GM12878 (cell line): ENCODE data around the gene ATP5ME. TPM values are rescaled to one million over a fixed set of nuclear protein-coding genes. Genes with fewer than 3 reads are reported as not detected.

ENCODE experiments used
- ATAC-seq: fragments of 200-7000 bp; cut with Tn5 transposase; 3 replicates; pipeline ENCODE4 v1.9.1; 2020; ENCODE audit warnings: mild to moderate bottlenecking, moderate library complexity
- BruUV-seq: library from RNA; stranded (reverse); fragments of 400-500 nt; replicated peaks from 2 replicates; lab custom pipeline; 2021; lab: Mats Ljungman, UMichigan
- CTCF ChIA-PET: fragments of 300-600 bp; sonication (Branson Sonifier 250); formaldehyde crosslinking; extraction: SDS; loops from one replicate; lab custom pipeline; 2021; ENCODE audit warnings: inconsistent platforms; lab: Yijun Ruan, JAX
- POLR2A ChIA-PET: fragments of 350-600 bp; formaldehyde crosslinking; extraction: SDS; loops from one replicate; lab custom pipeline; 2021; ENCODE audit warnings: inconsistent platforms; lab: Charles Lee
- RAD21 ChIA-PET: fragments of 300-600 bp; sonication (Branson Sonifier 250); formaldehyde crosslinking; loops from one replicate; lab custom pipeline; 2023; ENCODE audit warnings: antibody characterized with exemption; ENCODE audit not compliant: unreplicated experiment; lab: Charles Lee
- SMC1A ChIA-PET: fragments of 300-600 bp; sonication (Branson Sonifier 250); formaldehyde crosslinking; loops from one replicate; lab custom pipeline; 2023; ENCODE audit not compliant: unreplicated experiment, uncharacterized antibody; lab: Charles Lee
- DNase-seq: peaks from one replicate; pipeline ENCODE4 v3.0.0-alpha.2; 2011; ENCODE audit warnings: low read depth, low spot score
- FAIRE-seq: peaks from 3 replicates; lab custom pipeline; 2011; peaks lifted over from hg19 to GRCh38; lab: Jason Lieb, UNC
- H2AFZ ChIP-seq: 2 replicates; pipeline ENCODE4 v1.6.0; 2011; ENCODE audit warnings: low read depth, low read length, control low read depth; ENCODE audit not compliant: control insufficient read depth
- H3K27ac ChIP-seq: 2 replicates; pipeline ENCODE4 v1.5.1; 2011; ENCODE audit warnings: control low read depth; ENCODE audit not compliant: control insufficient read depth, insufficient read depth
- H3K27me3 ChIP-seq, 2 experiments: replicated peaks in 1 of 2; 2 replicates each; pipeline versions ENCODE4 v1.6.0 to v1.6.1; 2011; ENCODE audit warnings: low read length in 1 of 2; ENCODE audit not compliant: control insufficient read depth in 2 of 2, insufficient read depth in 2 of 2
- H3K36me3 ChIP-seq, 2 experiments: 2 replicates each; pipeline ENCODE4 v1.5.1; 2011; ENCODE audit warnings: low read length in 1 of 2; ENCODE audit not compliant: control insufficient read depth in 2 of 2, insufficient read depth in 2 of 2
- H3K4me1 ChIP-seq: 2 replicates; pipeline ENCODE4 v1.6.1; 2011; ENCODE audit warnings: mild to moderate bottlenecking, low read length, moderate library complexity, mixed read lengths; ENCODE audit not compliant: control insufficient read depth, insufficient read depth
- H3K4me2 ChIP-seq: 2 replicates; pipeline ENCODE4 v1.6.0; 2011; ENCODE audit warnings: control low read depth; ENCODE audit not compliant: control insufficient read depth, insufficient read depth
- H3K4me3 ChIP-seq: fragments of 200-600 bp; sonication (generic); 2 replicates; pipeline ENCODE4 v1.5.1; 2016
- H3K79me2 ChIP-seq: 2 replicates; pipeline ENCODE4 v1.6.0; 2011; ENCODE audit warnings: low read length; ENCODE audit not compliant: control insufficient read depth, insufficient read depth
- H3K9ac ChIP-seq: 2 replicates; pipeline ENCODE4 v1.8.0; 2011; ENCODE audit warnings: low read length, control low read depth, mixed read lengths; ENCODE audit not compliant: control insufficient read depth, insufficient read depth
- H3K9me3 ChIP-seq: replicated peaks from 3 replicates; pipeline ENCODE4 v1.5.1; 2011; ENCODE audit warnings: mild to moderate bottlenecking, low read length; ENCODE audit not compliant: control insufficient read depth, insufficient read depth
- H4K20me1 ChIP-seq: 2 replicates; pipeline ENCODE4 v1.6.0; 2011; ENCODE audit not compliant: control insufficient read depth, insufficient read depth
- BACH1 ChIP-seq: fragments of 450-650 bp; IDR thresholded peaks from 2 replicates; pipeline ENCODE4 v1.6.1; 2017; ENCODE audit warnings: mild to moderate bottlenecking, borderline replicate concordance
- CBFB ChIP-seq: IDR thresholded peaks from 2 replicates; pipeline ENCODE4 v1.6.1; 2016; ENCODE audit warnings: antibody characterized with exemption, low read depth
- CTCF ChIP-seq, 3 experiments: IDR thresholded peaks in 2 of 3; conservative IDR thresholded peaks in 1 of 3; 2 replicates each; pipeline ENCODE4 v1.5.1; 2011; ENCODE audit warnings: low read depth in 3 of 3, low read length in 3 of 3, mild to moderate bottlenecking in 3 of 3, control low read depth in 2 of 3, moderate library complexity in 2 of 3, inconsistent platforms in 1 of 3, mixed read lengths in 1 of 3; ENCODE audit not compliant: control insufficient read depth in 2 of 3, insufficient read depth in 1 of 3; ENCODE audit errors: extremely low read depth in 1 of 3
- E4F1 ChIP-seq: fragments of 450-650 bp; IDR thresholded peaks from 2 replicates; pipeline ENCODE4 v1.6.1; 2018; ENCODE audit warnings: borderline replicate concordance, mild to moderate bottlenecking; ENCODE audit not compliant: partially characterized antibody
- GATAD2B ChIP-seq: fragments of 450-650 bp; conservative IDR thresholded peaks from 2 replicates; pipeline ENCODE4 v1.6.1; 2017; ENCODE audit warnings: low read depth, mild to moderate bottlenecking, moderate library complexity
- HCFC1 ChIP-seq: fragments of 150-350 bp; IDR thresholded peaks from 2 replicates; pipeline ENCODE4 v1.6.1; 2014; ENCODE audit warnings: low read length
- SMC3 ChIP-seq: IDR thresholded peaks from 2 replicates; pipeline ENCODE4 v1.6.1; 2011; ENCODE audit warnings: low read length, improper control_type of control experiment, borderline replicate concordance
- STAT3 ChIP-seq: IDR thresholded peaks from 2 replicates; pipeline ENCODE4 v1.6.1; 2011; ENCODE audit warnings: low read depth, low read length, improper control_type of control experiment
- SUPT20H ChIP-seq: IDR thresholded peaks from 2 replicates; pipeline ENCODE4 v1.6.1; 2011; ENCODE audit warnings: low read depth, mild to moderate bottlenecking, low read length, moderate library complexity, borderline replicate concordance; ENCODE audit not compliant: control insufficient read depth
- YY1 ChIP-seq: IDR thresholded peaks from 2 replicates; pipeline ENCODE4 v1.6.1; 2011; ENCODE audit warnings: low read depth, mild to moderate bottlenecking, low read length
- ZZZ3 ChIP-seq: IDR thresholded peaks from 2 replicates; pipeline ENCODE4 v1.6.1; 2011; ENCODE audit warnings: low read depth; ENCODE audit not compliant: control insufficient read depth, insufficient read length
- WGBS: methylation state at CpG from one replicate; pipeline ENCODE4 v1.1.6; 2016; ENCODE audit warnings: low lambda C conversion rate; ENCODE audit not compliant: insufficient replicate concordance, insufficient coverage; ENCODE audit errors: missing lambda C conversion rate; 5-methylcytosine and 5-hydroxymethylcytosine counted together
- in situ Hi-C: fragments of 300-500 bp; cut with MboI; formaldehyde crosslinking; loops from 9 replicates; pipeline ENCODE4 v1.14.3; 2018; ENCODE audit warnings: mixed read lengths
- intact Hi-C: fragments of 100-400 bp; cut with micrococcal nuclease; formaldehyde crosslinking; loops from one replicate; pipeline ENCODE4 v1.14.2; 2022; ENCODE audit not compliant: unreplicated experiment
- polyA plus RNA-seq, 11 experiments: library from polyadenylated mRNA; depleted of rRNA in 4 of 11; unstranded in 6 of 11; stranded (reverse) in 5 of 11; fragments of >200 nt; fragmentation: Nextera tagmentation in 4 of 11; fragmentation: Illumina TruSeq in 1 of 11; extraction: Ambion mirVana in 4 of 11; extraction: Trizol in 1 of 11; gene quantifications; 1 replicate in 1 of 11; 2 replicates in 10 of 11; pipeline versions ENCODE4 v1.2.1 to v1.2.3, GENCODE V29; 2011 to 2016; ENCODE audit warnings: inconsistent platforms in 2 of 11, missing spikeins in 2 of 11, low read depth in 1 of 11
- total RNA-seq, 4 experiments: library from RNA; depleted of rRNA in 3 of 4; stranded (reverse); fragments of >200 nt in 3 of 4; fragmentation: Illumina TruSeq in 1 of 4; extraction: Trizol in 1 of 4; gene quantifications; 2 replicates each; pipeline versions ENCODE4 v1.2.1 to v1.2.3, GENCODE V29; 2013 to 2021

Gene ATP5ME
- total and polyA plus RNA-seq, 10 of the 15 experiments (the other 5 are each of a cell fraction or from before 2014, with no cell fraction given) = 279 to 2,374 (median 509) TPM

GRCh38 chr4:650951-651883 lies 22.9 kb downstream of the ATP5ME start:
- Histone ChIP-seq H3K27me3 (no peaks in the 10 kb centered on the region), H3K9me3 (no peaks in the 10 kb centered on the region; the same call in 2 of the 3 replicates), H3K4me1 (no peaks in the 10 kb centered on the region), H3K36me3 (no peaks in the 10 kb centered on the region), H3K9ac (no peak overlapping the region), H3K4me2 (no peak overlapping the region), H2AFZ (no peak overlapping the region), H3K4me3 (no peak overlapping the region), H3K79me2 (no peaks in the 10 kb centered on the region), H4K20me1 (no peaks in the 10 kb centered on the region), H3K27ac (no peak overlapping the region)
- CTCF ChIA-PET = interaction anchor here (0.6 kb wide), 1 partner anchor 905 kb away, joined by 3 read pairs; no protein-coding TSS in a partner anchor
- RAD21 ChIA-PET = no interaction called here
- intact Hi-C loops (no loop called here), in situ Hi-C loops (no loop called here)
- ATAC-seq = no peak
- DNase-seq = no peak
- POLR2A ChIA-PET = no interaction called here
- 67% methylated on average over 43 of the region's 49 CpGs for WGBS
- BruUV-seq = no TSS peak
- TF ChIP-seq HCFC1 = no peak
- TF ChIP-seq E4F1 = no peak
- TF ChIP-seq BACH1 = no peak
- no peak for TF ChIP-seq YY1
- TF ChIP-seq SMC3 = no peak
- TF ChIP-seq CTCF (IDR thresholded peaks at IDR 0.05 in 2 of 3, conservative IDR thresholded peaks at IDR 0.05 in 1 of 3; ENCODE audit: control insufficient read depth in 2 of 3, extremely low read depth in 1 of 3, insufficient read depth in 1 of 3, low read depth in 3 of 3, low read length in 3 of 3) = no peak
- no peak for TF ChIP-seq CBFB
- TF ChIP-seq ZZZ3 = no peak
- TF ChIP-seq STAT3 = no peak
- no peak for TF ChIP-seq GATAD2B
- no peak for TF ChIP-seq SUPT20H
- SMC1A ChIA-PET = no interaction called here
- FAIRE-seq = no peak
